GM21825 (cell line): ENCODE data around the gene MDFI.

Experiments
- ATAC-seq: cut with Tn5 transposase; IDR thresholded peaks from one replicate; pipeline ENCODE4 v1.9.1; 2021; ENCODE audit warnings: mild to moderate bottlenecking, moderate library complexity; ENCODE audit not compliant: unreplicated experiment

The MDFI gene

DNA sequence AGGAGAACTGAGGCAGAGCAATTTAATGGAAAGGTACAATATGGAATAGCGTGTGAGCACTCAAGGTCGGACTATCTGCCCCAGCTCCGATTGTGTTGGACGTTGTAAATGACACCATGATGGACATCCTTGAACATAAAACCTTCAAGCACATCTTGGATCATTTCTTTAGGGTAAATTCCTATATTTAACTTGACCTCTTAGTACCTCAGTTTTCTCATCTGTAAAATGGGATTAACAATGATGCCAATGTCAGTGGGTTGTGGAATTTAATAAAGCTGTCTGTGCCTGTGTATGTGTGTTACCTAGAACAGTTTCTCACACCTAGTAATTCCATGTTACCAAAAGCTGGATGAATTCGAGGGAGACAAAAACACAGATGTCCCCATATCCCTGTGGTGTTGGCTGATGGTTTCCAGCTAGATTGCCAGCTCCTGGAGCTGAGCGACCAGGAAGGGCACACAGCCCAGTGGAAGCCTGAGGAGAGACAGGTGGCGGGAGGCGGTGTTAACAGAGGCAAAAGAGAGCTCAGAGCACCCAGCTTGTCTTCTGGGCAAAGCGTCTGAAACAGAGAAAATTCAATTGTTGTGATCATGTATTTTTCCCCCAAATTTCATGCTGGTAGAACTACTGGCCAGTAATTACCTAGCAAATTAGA lies 32.6 kb downstream of the MDFI start:
- ATAC-seq = no peak

DNA sequence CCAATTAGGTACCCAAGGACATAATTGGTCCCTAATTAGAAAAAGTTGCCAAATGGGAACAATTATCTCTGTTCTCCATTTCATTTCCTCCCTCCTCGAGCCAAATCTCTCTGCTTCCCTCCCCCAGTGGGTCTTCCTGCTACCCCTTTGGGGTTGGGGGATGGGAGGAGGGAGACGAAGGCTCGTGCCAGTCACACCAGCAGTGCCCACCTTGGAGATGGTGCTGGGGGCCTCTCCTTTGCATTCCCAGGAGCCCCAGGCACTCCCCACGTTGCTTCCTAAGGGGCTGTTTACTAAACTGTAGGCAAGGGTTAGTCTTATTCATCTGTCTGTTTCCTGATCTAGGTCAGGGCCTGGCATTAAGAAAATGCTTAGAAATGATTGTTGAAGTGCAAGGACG lies 33.1 kb downstream of the MDFI start:
- no peak for ATAC-seq

DNA sequence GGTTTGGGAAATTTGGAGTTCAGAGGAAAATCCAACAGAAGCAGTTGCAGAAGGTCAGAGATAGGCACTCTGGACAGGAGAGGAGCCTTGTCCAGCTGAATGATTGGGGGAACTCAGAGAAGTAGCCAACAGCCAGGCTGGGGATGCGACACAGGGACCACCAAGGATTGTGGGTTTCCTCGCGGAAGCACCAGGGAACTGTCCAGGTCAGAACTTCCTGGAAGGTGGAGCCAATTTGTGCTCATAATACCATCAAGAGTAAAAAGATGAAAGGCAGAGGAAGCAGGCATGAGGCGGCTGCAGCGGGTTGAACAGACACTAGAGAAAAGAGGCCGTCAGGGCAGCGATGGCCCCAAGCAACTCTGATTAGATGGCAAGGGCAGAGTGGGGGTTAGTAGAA lies 33.7 kb downstream of the MDFI start:
- no peak for ATAC-seq

DNA sequence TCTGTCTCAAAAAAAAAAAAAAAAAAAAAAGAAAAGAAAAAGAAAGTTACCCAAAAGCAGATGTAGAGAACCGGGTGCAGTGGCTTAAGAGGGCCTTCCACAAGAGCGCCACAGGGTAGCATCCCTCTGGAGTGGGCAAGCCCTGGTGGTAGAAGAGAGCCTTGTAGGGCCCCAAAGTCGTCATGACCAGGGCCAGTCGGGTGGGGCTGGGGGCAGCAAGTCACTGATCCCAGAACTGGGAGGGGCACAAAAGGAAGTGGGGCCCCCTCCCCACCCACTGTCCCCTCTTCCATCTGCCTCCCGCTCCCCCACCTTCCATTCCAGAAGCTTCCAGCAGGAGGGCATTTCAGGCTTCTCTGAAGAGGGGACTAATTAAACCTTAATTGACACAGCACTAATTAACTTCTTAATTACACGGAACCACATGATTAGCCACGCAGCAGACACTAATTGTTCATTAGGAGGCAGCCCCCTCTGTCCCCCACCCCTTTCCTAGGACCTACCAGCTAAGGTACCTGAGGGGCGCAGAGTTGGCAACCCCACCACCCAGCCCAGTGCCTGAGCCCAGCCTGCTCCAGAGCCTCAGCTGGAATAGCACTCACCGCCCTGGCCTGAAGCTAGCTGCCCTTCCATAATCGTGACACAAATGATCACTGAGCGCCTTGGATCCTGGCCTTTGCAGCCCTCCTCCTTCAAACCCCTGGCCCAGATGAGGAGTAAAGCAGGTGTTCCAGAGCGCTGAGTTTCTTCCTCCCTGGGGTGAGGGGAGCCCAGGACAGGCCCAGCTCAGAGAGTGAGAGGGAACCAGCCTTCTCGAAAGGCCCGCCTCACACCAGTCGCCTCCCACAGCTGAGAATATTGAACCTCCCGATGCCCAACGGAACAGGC lies 34.8 kb downstream of the MDFI start:
- no peak for ATAC-seq

DNA sequence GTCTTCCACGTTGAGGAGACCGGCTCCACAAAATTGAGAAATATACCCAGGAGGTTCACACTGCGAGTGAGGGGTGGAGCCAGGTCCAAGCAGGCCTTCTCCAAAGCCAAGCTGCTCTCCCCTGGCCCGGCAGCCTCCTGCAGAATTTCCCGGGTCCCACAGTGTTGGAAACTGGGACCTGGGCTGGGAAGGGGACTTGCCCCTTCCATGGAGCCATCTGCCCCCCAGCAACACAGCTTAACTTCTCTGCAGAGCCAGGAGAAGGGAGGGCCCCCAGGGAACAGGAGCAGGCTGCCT lies 35.4 kb downstream of the MDFI start:
- ATAC-seq = no peak

DNA sequence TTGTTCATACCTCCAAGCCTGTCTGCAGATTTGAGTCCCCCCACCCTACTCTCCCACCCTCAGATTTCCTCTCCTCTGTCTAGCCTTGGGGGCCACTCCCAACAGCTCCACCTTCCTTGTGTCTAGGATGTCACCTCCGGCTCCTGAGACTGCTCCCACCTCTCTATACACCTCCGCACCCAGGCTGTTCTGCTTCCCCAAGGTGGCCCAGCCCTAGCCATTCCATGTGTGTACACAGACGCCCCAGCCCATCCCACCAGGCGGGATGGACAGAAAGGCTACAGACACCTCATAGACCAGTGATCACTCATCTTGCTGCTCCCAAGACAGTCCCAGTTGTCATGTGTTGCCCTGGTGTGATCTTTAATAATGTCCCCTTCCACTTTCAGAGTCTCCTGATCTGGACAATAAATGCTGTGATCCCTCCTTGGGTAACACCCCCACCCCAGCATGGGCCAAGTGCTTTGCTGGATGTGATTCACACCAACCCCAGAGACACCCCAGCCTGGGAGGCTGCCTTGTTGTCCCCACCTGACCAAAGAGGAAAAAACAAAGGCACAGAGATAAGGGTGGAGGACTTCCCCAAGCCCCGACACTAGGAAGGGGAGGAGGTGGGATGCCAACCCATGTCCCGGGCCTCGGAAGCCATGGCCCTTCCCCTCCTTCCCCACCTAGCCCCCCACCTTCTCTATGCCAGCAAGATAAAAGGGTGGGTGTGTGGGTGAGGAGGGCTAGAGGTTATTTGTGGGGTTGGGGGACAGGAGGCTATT lies 36.1 kb downstream of the MDFI start:
- no peak for ATAC-seq

DNA sequence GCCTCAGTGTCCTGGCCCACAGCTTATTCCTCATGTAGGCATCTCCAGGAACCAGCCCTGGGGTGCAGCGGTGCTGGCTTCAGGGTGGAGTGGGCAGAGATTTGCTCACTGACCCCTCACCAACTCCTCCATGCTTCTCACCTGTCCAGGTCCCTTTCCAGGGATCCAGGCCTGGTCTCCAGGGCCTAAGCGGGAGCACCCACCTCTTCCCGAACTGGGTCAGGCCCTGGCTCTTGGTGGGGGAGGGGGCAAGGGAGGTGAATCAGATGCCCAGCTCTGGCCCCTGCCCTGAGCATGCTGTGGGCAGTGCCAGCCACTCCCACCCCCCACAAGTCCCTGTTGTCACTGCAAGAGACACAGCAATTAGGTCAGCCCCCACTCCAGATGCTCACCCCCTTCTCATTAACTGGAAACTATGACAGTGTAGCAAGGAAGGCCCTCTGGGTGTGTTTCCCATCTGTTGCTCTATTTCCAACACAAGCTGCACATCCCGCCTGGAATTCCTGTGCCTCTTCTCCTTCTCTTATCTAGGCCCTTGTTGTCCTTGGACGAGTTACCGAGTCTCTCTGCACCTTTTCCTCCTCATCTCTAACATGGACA lies 37.0 kb downstream of the MDFI start:
- no peak for ATAC-seq

DNA sequence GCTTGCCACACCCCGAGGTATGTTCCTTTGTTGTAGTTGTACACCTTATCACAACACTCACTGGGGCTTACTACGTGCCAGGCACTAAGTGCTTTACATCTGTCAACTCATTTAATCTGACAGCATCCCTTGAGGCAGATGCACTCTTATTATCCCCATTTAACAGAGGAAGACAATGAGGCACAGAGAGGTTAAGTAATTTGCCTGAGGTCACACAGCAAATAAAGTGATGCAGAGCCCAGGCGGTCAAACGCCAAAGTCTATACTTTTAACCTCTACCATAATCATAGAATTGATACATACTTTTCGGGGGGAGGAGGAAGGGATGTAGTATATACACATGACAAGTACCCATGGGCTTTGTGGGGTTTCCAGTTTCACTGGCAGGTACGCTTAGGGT lies 37.7 kb downstream of the MDFI start:
- no peak for ATAC-seq

DNA sequence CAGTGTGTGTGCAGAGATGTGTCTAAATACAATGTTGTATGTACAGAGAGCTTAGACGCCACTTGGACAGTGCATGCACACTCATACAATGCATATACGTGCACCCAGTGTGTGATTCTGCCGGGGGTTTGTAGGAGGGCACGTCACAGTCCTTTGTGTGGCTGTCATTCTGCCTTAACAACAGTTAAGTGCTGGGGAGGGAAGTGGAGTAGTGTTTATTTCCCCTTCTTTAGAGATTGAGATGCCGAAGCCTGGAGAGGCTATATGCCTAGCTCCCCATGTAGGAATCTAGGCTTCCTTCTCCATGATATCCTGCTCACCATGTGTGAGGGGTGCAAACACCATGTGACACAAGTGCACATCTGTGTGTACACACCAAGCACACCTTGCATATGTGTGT lies 38.2 kb downstream of the MDFI start:
- ATAC-seq = no peak

DNA sequence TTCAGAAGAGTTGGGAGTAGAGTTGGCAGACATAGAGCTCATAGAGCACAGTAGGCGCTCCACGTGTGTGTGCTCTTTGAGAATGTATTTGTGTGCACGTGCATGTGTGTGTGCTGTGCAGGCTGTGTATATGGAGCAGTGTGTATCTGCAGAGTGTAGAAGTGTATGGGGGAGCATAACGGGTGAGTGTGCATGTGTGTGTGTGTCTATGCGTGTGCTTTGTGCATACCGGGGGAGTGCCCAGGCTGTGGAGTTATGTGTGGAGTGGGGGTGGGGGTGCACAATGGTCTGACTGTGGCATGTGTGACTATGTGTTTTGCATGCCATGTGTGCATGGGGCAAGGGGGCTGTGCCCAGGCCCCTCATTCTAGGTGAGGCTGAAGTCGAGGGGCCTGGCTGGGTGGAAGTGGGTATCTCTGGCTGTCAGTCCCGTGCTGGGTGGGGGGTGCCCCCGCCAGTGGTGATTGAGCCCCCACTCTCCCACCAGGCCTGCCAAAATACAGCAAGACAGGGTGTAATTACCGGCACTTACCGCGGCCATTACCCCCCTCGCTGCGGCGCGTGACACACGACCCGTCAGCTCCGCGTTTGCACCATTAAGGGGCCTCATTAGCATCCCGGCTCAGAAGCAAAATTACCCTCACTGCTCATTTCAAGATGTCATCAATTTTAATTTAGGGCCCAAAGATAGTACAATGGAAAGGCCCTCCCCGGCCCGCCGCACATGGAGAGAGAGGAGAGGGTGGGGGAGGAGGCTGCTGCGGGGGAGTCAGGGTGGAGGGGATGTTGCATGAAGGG lies 39.1 kb downstream of the MDFI start:
- ATAC-seq = no peak

DNA sequence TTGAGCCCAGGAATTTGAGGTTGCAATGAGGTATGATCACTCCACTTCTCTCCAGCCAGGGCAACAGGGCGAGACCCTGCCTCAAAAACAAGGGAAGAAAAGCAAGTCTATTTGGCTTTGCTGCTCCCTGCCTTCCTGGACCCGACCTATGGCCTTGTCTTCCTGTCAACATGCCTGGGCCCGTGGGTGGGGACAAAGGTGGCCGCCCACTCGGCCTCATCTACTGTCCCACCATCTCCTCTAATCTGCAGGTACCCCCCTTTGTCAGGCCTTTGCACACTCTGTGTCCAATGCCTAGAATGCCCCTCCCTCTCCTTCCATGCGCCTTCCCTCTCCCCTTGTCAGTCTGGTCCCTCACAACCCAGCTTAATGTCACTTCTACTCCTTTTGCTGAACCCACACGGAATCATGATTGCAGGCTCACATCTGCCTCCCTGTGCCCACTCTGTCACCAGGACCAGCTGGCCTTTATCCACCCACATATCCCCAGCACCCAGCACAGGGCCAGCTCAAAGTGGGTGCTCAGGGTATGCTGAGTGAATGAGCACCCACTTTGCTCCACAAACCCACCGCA lies 40.3 kb downstream of the MDFI start:
- no peak for ATAC-seq

DNA sequence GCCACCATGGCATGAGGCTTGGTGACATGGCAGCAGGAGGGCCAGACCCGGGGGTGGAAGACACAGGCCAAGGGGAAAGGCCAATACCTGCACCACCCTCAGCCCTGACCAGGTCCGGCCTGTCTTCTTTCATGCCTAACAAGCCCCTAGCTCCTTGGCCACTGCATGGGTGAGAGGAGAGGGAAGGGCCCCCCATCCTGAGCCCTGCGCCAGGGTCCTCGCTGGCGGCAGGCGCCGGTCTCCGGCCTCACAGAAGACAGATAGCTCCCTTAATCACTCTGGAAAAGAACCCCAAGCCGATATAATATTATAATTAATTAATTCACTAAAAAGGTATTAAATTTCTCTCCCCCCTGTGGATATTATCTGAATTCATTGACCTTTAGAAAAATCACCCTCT lies 41.4 kb downstream of the MDFI start:
- no peak for ATAC-seq

DNA sequence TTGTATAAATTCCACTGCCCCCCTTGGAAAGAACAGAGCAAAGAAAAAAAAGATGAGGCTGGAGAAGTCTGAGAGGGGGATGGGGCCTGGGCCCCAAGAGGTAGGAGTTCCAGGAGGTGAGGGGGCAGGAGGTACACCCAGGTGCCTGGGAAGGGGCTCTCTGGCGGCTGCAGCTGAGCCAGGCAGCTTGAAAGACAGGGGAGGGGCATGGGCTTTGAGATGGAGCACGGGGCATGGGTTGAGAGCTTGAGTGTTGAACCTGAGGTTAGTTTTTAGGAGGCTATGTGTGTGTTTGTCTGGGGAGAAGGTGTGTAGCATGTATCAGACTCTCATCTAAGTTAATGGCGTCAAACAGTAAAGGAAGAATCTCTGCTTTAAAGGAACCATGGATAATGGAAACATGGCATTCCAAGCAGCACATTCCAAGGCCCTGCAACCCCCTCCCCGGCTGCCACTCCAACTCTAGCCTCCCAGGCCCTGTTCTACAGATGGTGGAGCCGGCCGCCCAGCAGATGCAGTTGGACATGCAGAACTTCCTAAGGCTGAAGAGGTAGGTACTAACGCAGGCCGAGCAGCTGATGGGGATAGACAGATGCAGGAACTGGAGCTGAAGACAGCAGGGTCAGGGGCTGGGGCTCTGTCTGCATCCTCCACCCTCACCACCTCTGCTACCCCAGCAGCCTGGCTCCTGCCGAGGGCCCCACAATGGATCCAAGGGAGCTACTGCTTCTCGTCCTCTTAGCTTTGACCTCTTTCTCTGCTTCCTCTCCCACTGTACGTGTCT lies 42.1 kb downstream of the MDFI start:
- no peak for ATAC-seq

DNA sequence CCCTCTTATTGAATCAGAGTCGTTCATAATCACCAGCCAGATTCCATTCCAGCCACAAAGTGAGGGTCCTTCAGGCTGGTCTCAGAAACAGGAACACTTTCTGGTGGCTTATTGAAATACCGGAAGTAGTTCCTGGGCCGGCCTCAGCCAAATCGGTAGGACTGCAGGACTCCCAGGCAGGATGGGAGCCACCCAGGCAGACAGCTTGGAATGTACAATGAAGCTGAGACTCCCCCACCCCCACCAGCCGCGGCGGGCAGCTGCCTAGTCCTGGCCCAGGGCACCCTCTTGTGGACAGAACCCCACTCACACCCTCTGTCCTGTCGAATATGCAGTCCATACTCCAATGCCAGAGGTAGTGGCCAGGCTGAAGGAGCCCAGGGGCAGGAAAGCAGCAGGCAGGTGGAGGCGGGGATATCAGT lies 43.8 kb downstream of the MDFI start:
- no peak for ATAC-seq

DNA sequence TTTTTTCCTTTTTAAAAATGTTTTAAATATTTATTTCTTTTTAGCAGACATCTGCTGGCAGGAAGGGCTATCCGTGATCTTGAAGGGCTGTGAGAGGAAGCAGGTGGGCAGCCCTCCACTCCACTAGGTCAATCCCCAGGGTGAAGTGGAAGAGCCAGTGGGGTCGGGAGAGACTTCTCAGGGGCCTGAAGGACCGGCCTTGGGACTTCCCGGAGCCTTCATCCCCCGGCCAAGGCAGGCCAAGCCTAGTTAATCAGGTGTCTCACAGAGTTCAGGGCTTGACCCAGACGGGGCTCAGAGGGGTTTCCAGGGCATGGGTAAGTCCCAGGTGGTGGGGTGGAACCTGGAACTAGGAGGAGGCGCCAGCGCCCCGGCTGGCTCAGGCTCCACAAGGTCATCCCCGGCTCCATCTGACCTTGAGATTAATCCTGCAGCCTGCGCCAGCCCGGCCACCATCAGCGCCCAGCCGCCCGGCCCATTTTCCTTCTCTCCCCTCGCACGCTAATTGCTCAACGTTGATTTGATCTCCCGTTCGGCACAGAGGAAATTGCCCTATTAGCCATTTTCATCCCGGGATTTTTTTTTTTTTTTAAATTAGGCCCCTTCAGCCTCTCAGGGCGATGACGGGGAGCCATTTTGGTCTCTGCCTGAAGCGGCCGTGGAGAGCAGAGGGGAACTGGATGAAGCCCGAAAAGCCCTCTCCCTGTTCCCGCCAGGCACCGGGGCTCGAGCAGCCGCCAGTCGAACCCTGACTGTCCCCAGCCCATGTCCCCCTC lies 44.4 kb downstream of the MDFI start:
- ATAC-seq = no peak

DNA sequence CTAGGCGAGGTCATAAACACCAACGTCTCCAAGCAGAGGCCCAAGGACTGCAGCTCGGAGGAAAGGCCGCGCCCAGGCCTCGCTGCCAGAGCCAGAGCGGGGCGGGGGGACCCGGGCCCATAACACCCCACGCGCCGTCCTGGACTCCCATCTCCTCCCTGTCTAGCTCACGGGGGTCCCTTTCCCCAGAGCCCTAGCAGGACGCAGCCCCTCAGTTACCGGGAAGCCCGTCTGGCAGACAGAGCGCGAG lies 44.9 kb downstream of the MDFI start:
- peak; percentile 11 for ATAC-seq

DNA sequence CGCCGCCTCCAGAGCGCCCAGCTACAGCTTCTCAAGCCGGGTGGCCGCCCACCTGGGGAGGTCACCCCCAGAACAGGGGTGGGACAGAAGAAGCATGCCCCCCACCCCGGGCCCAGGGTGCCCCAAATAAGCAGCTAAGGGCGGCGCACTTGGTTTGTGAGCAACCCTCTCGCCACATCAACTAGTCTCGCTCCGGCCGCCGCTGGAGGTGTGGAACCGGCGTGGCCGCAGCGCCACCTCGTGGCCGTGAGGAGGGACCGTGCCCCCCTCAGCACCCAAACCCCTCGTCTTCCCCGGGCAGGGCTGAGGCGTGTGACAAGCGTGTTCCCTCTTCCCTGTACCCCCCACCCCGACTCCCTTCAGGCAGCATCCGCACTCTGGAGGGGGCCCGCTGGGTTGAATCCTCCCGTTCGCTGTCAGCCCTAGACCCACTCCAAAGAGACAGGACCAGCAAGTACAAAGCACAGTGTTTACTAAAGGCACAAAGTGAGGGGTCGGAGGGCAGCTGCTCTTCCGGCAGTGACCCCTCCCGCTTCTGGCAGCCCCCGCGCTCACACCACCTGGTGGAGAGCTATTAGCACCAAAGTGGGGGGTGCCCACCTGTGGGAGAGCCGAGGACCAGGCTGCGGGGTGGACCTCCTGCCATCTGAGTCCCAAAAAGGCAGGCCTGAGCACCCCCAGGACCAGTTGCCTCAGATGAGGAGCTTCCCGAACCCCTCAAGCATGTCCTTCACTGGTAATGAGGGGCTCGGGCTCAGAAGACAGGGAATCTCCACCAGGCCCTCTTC lies 45.4 kb downstream of the MDFI start:
- peak; percentile 56 for ATAC-seq
